DMS114 treated with DMSO at 0.1 percent for 48 hours (cell line): Measurements from ENCODE around the gene AGBL1.

Source experiments
- DNase-seq: peaks from one replicate; lab custom pipeline; 2025; ENCODE audit not compliant: unreplicated experiment; lab: John Stamatoyannopoulos, UW

AGBL1 gene

GRCh38 chr15:86570738-86571137, 491.1 kb downstream of the AGBL1 start:
- no peak for DNase-seq

GRCh38 chr15:86571873-86572272, 492.2 kb downstream of the AGBL1 start:
- DNase-seq, result no peak

GRCh38 chr15:86572368-86572841, 492.7 kb downstream of the AGBL1 start:
- DNase-seq, result no peak

- no peak for DNase-seq
Observed at GRCh38 chr15:86573476-86573875, 493.8 kb downstream of the AGBL1 start.

- DNase-seq, result no peak
Observed at GRCh38 chr15:86588413-86588812, 508.7 kb downstream of the AGBL1 start.

GRCh38 chr15:86590461-86590860, 510.8 kb downstream of the AGBL1 start:
- no peak for DNase-seq

GRCh38 chr15:86591158-86591557, 511.5 kb downstream of the AGBL1 start:
- no peak for DNase-seq

GRCh38 chr15:86591994-86592735, 512.5 kb downstream of the AGBL1 start:
- DNase-seq, result no peak

- DNase-seq, result no peak
Observed at GRCh38 chr15:86595741-86596140, 516.1 kb downstream of the AGBL1 start.

- DNase-seq, result no peak
Observed at GRCh38 chr15:86603466-86603865, 523.8 kb downstream of the AGBL1 start.

- DNase-seq, result no peak
Observed at GRCh38 chr15:86608461-86609205, 529.0 kb downstream of the AGBL1 start.

GRCh38 chr15:86609275-86609674, 529.6 kb downstream of the AGBL1 start:
- no peak for DNase-seq

- no peak for DNase-seq
Observed at GRCh38 chr15:86610038-86610437, 530.4 kb downstream of the AGBL1 start.

GRCh38 chr15:86611417-86612040, 531.9 kb downstream of the AGBL1 start:
- no peak for DNase-seq

- DNase-seq, result no peak
Observed at GRCh38 chr15:86615411-86615810, 535.7 kb downstream of the AGBL1 start.

GRCh38 chr15:86615816-86616215, 536.1 kb downstream of the AGBL1 start:
- DNase-seq, result no peak

GRCh38 chr15:86616771-86617170, 537.1 kb downstream of the AGBL1 start:
- no peak for DNase-seq

GRCh38 chr15:86620157-86620556, 540.5 kb downstream of the AGBL1 start:
- no peak for DNase-seq

GRCh38 chr15:86620641-86621349, 541.1 kb downstream of the AGBL1 start:
- no peak for DNase-seq

GRCh38 chr15:86623236-86623635, 543.6 kb downstream of the AGBL1 start:
- no peak for DNase-seq
